ENCODE results near the gene CCT2. TPM values are rescaled to one million over a fixed set of nuclear protein-coding genes. Genes with fewer than 3 reads are reported as not detected.

CCT2 gene
- total and polyA plus RNA-seq, 2 of the 8 experiments (the other 6 are each of a cell fraction or from before 2014, with no cell fraction given) = 244 to 419 TPM

GRCh38 chr12:69598174-69598753 is 13.0 kb downstream of the CCT2 start (continued):
- no peak for TF ChIP-seq HDAC6 (IDR thresholded peaks at IDR 0.05; ENCODE audit: low read depth, low read length)
